Right renal pelvis (tissue), 4 donors: ENCODE data around the gene KCNMB1. TPM values are rescaled to one million over a fixed set of nuclear protein-coding genes. Genes with fewer than 3 reads are reported as not detected.
A peak's percentile ranks its signal among the peaks of the same experiment; 100 is the strongest.

Source experiments
- DNase-seq, 4 donors: peaks; one replicate each; pipeline ENCODE4 v3.0.0-alpha.2; 2013; ENCODE audit warnings: low read depth in 4 of 4, low spot score in 3 of 4, missing footprints in 1 of 4
- polyA plus RNA-seq, 4 donors: library from polyadenylated mRNA; unstranded; fragments of 120-200 nt; gene quantifications; one replicate each; pipeline ENCODE4 v1.2.1, GENCODE V29; 2013; ENCODE audit not compliant: insufficient read length in 4 of 4

The KCNMB1 gene
- 1 to 10 TPM; 1.2 to 1.5 (median 1.3) TPM for polyA plus RNA-seq

GRCh38 chr5:170388818-170389549 lies at the start of gene KCNMB1:
TSS of gene KCNMB1 (minus strand) at chr5:170389367. CDS start at chr5:170385447, 3,920 bp downstream.
- peak in 3 of 4 donors; percentile 12 to 38 (median 17) for DNase-seq

GRCh38 chr5:170438581-170438980 lies 49.4 kb upstream of the KCNMB1 start:
- DNase-seq, result no peak

- no peak for DNase-seq
Measured at GRCh38 chr5:170437621-170438375, 48.6 kb upstream of the KCNMB1 start.

- no peak for DNase-seq
Measured at GRCh38 chr5:170436335-170436734, 47.2 kb upstream of the KCNMB1 start.

- DNase-seq, result peak in 3 of 4 donors; percentile 36 to 58 (median 47)
Measured at GRCh38 chr5:170434966-170435605, 45.9 kb upstream of the KCNMB1 start.

- no peak for DNase-seq
Measured at GRCh38 chr5:170432669-170433068, 43.5 kb upstream of the KCNMB1 start.

GRCh38 chr5:170431571-170431970 lies 42.4 kb upstream of the KCNMB1 start:
- no peak for DNase-seq

- DNase-seq, result no peak
Measured at GRCh38 chr5:170430866-170431437, 41.8 kb upstream of the KCNMB1 start.

GRCh38 chr5:170430256-170430655 lies 41.1 kb upstream of the KCNMB1 start:
- DNase-seq, result no peak

GRCh38 chr5:170429014-170429413 lies 39.8 kb upstream of the KCNMB1 start:
- DNase-seq, result no peak

- peak; percentile 57 to 60 (median 58) for DNase-seq
Measured at GRCh38 chr5:170427672-170428236, 38.6 kb upstream of the KCNMB1 start.

GRCh38 chr5:170426786-170427185 lies 37.6 kb upstream of the KCNMB1 start:
- no peak for DNase-seq

GRCh38 chr5:170426149-170426767 lies 37.1 kb upstream of the KCNMB1 start:
- no peak for DNase-seq

GRCh38 chr5:170425731-170426130 lies 36.6 kb upstream of the KCNMB1 start:
- no peak for DNase-seq

GRCh38 chr5:170424629-170425028 lies 35.5 kb upstream of the KCNMB1 start:
- DNase-seq, result no peak

- no peak for DNase-seq
Measured at GRCh38 chr5:170423692-170424091, 34.5 kb upstream of the KCNMB1 start.

GRCh38 chr5:170421826-170422225 lies 32.7 kb upstream of the KCNMB1 start:
- DNase-seq, result no peak

- peak; percentile 53 to 70 (median 62) for DNase-seq
Measured at GRCh38 chr5:170420806-170421412, 31.7 kb upstream of the KCNMB1 start.

- DNase-seq, result peak in 1 of 4 donors; percentile 39
Measured at GRCh38 chr5:170419643-170420042, 30.5 kb upstream of the KCNMB1 start.

- DNase-seq, result no peak
Measured at GRCh38 chr5:170418736-170419135, 29.6 kb upstream of the KCNMB1 start.
